Endodermal cell (in vitro differentiated cells): ENCODE data around the gene PRSS33. TPM values are rescaled to one million over a fixed set of nuclear protein-coding genes. Genes with fewer than 3 reads are reported as not detected.

Source experiments
- DNase-seq: peaks from one replicate; pipeline ENCODE4 v3.0.0-alpha.2; 2017
- H3K27ac ChIP-seq: 2 replicates; pipeline ENCODE4 v1.5.1; 2013; ENCODE audit warnings: mild to moderate bottlenecking, low read depth, low read length, moderate library complexity
- H3K27me3 ChIP-seq: 2 replicates; pipeline ENCODE4 v1.6.1; 2013; ENCODE audit warnings: mild to moderate bottlenecking, low read length, moderate library complexity; ENCODE audit not compliant: insufficient read depth, control insufficient read depth, poor library complexity, severe bottlenecking
- H3K36me3 ChIP-seq: 2 replicates; pipeline ENCODE4 v1.7.0; 2013; ENCODE audit warnings: mild to moderate bottlenecking, low read length, moderate library complexity; ENCODE audit not compliant: control insufficient read depth, insufficient read depth
- H3K4me1 ChIP-seq: one replicate; pipeline ENCODE4 v1.7.0; 2013; ENCODE audit warnings: low read length; ENCODE audit not compliant: control insufficient read depth, insufficient read depth
- H3K4me3 ChIP-seq: 2 replicates; pipeline ENCODE4 v1.5.1; 2013; ENCODE audit warnings: mild to moderate bottlenecking, low read length, moderate library complexity
- H3K9ac ChIP-seq: 2 replicates; pipeline ENCODE4 v1.6.1; 2013; ENCODE audit warnings: mild to moderate bottlenecking, low read length, moderate library complexity; ENCODE audit not compliant: poor library complexity, severe bottlenecking; ENCODE audit errors: extremely low read depth
- H3K9me3 ChIP-seq: 2 replicates; pipeline ENCODE4 v1.6.1; 2013; ENCODE audit warnings: mild to moderate bottlenecking, low read length, moderate library complexity; ENCODE audit not compliant: control insufficient read depth
- H3K27ac Mint-ChIP-seq: 2 replicates; pipeline ENCODE4 v1.8.0; 2020; ENCODE audit warnings: mixed read lengths
- H3K27me3 Mint-ChIP-seq: 2 replicates; pipeline ENCODE4 v1.8.0; 2021; ENCODE audit warnings: mild to moderate bottlenecking, mixed read lengths; ENCODE audit not compliant: insufficient read depth
- H3K36me3 Mint-ChIP-seq: 2 replicates; pipeline ENCODE4 v1.8.0; 2020; ENCODE audit warnings: low read depth, mixed read lengths
- H3K4me1 Mint-ChIP-seq: 2 replicates; pipeline ENCODE4 v1.8.0; 2020; ENCODE audit warnings: mixed read lengths
- H3K4me3 Mint-ChIP-seq: 2 replicates; pipeline ENCODE4 v1.8.0; 2020; ENCODE audit warnings: mild to moderate bottlenecking, moderate library complexity, mixed read lengths
- H3K9me3 Mint-ChIP-seq: 2 replicates; pipeline ENCODE4 v1.8.0; 2020; ENCODE audit warnings: mild to moderate bottlenecking, mixed read lengths
- WGBS, 2 experiments: methylation state at CpG; one replicate each; pipeline versions ENCODE4 v1.1.5 to v1.1.7; 2013; ENCODE audit warnings: missing lambda C conversion rate in 2 of 2, mixed read lengths in 1 of 2; ENCODE audit not compliant: insufficient coverage in 1 of 2, insufficient read length in 1 of 2; 5-methylcytosine and 5-hydroxymethylcytosine counted together
- total RNA-seq, 2 donors: library from RNA; stranded (reverse); fragmentation: NEBNext Ultra II Directional in 1 of 2; extraction: Animal tissue kit (Norgen Biotek cat#: 25700) in 1 of 2; gene quantifications; 2 replicates in 1 of 2; 3 replicates in 1 of 2; pipeline ENCODE4 v1.2.1, GENCODE V29; 2021
- TF ChIP-seq, protein P1 (sequence below): fragments of 200-600 bp; sonication (generic); conservative IDR thresholded peaks from 2 replicates; pipeline ENCODE4 v1.5.0; 2021; ENCODE audit warnings: antibody characterized with exemption, mild to moderate bottlenecking

The PRSS33 gene
- total RNA-seq, 2 donors from 2014 or later, result 0.35 TPM; not detected in 1

DNA sequence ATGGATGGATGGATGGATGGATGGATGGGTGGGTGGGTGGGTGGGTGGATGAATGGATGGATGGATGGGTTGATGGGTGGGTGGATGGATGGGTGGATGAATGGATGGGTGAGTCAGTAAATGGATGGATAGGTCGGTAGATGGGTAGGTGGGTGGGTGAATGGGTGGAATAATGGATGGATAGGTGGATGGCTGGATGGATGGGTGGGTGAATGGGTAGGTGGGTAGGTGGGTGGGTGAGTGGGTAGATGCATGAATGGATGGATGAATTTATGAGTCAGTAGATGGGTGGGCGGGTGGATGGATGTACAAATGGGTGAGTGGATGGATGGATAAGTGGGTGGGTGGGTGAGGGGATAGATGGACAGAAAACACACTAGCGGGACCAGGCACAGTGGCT, 47.6 kb upstream of the PRSS33 start:
- H3K27me3 Mint-ChIP-seq, result no peaks in the 10 kb centered on the region
- H3K27ac Mint-ChIP-seq, result no peak overlapping the region
- no peak overlapping the region for H3K4me3 Mint-ChIP-seq
- Histone ChIP-seq H3K27me3 (no peaks in the 10 kb centered on the region), H3K4me3 (no peak overlapping the region), H3K9ac (no peak overlapping the region), H3K27ac (no peak overlapping the region), H3K4me1 (peaks cover 6% of the 10 kb centered on the region), H3K36me3 (no peaks in the 10 kb centered on the region), H3K9me3 (no peaks in the 10 kb centered on the region)
- H3K9me3 Mint-ChIP-seq, result no peaks in the 10 kb centered on the region
- TF ChIP-seq, protein P1, sequence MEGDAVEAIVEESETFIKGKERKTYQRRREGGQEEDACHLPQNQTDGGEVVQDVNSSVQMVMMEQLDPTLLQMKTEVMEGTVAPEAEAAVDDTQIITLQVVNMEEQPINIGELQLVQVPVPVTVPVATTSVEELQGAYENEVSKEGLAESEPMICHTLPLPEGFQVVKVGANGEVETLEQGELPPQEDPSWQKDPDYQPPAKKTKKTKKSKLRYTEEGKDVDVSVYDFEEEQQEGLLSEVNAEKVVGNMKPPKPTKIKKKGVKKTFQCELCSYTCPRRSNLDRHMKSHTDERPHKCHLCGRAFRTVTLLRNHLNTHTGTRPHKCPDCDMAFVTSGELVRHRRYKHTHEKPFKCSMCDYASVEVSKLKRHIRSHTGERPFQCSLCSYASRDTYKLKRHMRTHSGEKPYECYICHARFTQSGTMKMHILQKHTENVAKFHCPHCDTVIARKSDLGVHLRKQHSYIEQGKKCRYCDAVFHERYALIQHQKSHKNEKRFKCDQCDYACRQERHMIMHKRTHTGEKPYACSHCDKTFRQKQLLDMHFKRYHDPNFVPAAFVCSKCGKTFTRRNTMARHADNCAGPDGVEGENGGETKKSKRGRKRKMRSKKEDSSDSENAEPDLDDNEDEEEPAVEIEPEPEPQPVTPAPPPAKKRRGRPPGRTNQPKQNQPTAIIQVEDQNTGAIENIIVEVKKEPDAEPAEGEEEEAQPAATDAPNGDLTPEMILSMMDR, result no peak
- no peak for DNase-seq
- WGBS, 2 experiments, result 91 to 100% methylated on average over 1 to 3 of the region's 3 CpGs
- peaks cover 9% of the 10 kb centered on the region for H3K4me1 Mint-ChIP-seq
- H3K36me3 Mint-ChIP-seq, result no peaks in the 10 kb centered on the region

DNA sequence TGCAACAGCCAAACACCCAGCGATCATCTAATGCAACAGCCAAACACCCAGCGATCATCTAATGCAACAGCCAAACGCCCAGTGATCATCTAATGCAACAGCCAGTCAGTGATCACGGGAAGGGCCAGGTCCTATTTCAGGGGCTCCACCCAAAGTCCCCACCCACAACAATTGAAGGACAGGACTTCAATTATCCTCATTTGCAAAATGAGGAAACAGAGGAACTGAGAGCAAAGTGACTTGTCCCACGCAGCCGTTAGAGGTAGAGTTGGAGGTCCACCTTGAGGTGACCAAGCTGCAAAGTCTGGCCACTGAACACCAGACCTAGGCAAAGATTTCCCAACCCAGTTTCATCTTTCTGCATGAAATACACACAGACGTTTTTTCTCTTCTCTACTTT, 46.4 kb upstream of the PRSS33 start:
- WGBS, 2 experiments, result 81 to 87% methylated on average over 3 to 6 of the region's 7 CpGs
- H3K27me3 Mint-ChIP-seq, result no peaks in the 10 kb centered on the region
- no peaks in the 10 kb centered on the region for H3K36me3 ChIP-seq
- TF ChIP-seq, protein P1, result no peak
- H3K36me3 Mint-ChIP-seq, result no peaks in the 10 kb centered on the region
- no peak for DNase-seq
- peaks cover 9% of the 10 kb centered on the region for H3K4me1 Mint-ChIP-seq
- H3K27me3 ChIP-seq, result no peaks in the 10 kb centered on the region
- H3K9ac ChIP-seq, result no peak overlapping the region
- H3K9me3 Mint-ChIP-seq, result no peaks in the 10 kb centered on the region
- H3K27ac ChIP-seq, result no peak overlapping the region
- H3K4me3 ChIP-seq, result no peak overlapping the region
- H3K4me3 Mint-ChIP-seq, result no peak overlapping the region
- no peak overlapping the region for H3K27ac Mint-ChIP-seq
- H3K4me1 ChIP-seq, result peaks cover 6% of the 10 kb centered on the region
- H3K9me3 ChIP-seq, result no peaks in the 10 kb centered on the region

- H3K36me3 ChIP-seq, result no peaks in the 10 kb centered on the region
- Mint-ChIP-seq H3K4me3 (no peak overlapping the region), H3K27ac (no peak overlapping the region), H3K36me3 (no peaks in the 10 kb centered on the region), H3K4me1 (peaks cover 9% of the 10 kb centered on the region), H3K27me3 (no peaks in the 10 kb centered on the region), H3K9me3 (no peaks in the 10 kb centered on the region)
- no peaks in the 10 kb centered on the region for H3K27me3 ChIP-seq
- WGBS, 2 experiments, result 83 to 90% methylated on average over 13 to 15 of the region's 15 CpGs
- DNase-seq, result no peak
- H3K27ac ChIP-seq, result no peak overlapping the region
- no peaks in the 10 kb centered on the region for H3K9me3 ChIP-seq
- TF ChIP-seq, protein P1, result no peak
- no peak overlapping the region for H3K9ac ChIP-seq
- H3K4me1 ChIP-seq, result peaks cover 4% of the 10 kb centered on the region
- H3K4me3 ChIP-seq, result no peak overlapping the region
Measured at GRCh38 chr16:2831203-2831602, 43.8 kb upstream of the PRSS33 start.
